ENCODE data around the gene GMCL2.

- TF ChIP-seq, protein P1, sequence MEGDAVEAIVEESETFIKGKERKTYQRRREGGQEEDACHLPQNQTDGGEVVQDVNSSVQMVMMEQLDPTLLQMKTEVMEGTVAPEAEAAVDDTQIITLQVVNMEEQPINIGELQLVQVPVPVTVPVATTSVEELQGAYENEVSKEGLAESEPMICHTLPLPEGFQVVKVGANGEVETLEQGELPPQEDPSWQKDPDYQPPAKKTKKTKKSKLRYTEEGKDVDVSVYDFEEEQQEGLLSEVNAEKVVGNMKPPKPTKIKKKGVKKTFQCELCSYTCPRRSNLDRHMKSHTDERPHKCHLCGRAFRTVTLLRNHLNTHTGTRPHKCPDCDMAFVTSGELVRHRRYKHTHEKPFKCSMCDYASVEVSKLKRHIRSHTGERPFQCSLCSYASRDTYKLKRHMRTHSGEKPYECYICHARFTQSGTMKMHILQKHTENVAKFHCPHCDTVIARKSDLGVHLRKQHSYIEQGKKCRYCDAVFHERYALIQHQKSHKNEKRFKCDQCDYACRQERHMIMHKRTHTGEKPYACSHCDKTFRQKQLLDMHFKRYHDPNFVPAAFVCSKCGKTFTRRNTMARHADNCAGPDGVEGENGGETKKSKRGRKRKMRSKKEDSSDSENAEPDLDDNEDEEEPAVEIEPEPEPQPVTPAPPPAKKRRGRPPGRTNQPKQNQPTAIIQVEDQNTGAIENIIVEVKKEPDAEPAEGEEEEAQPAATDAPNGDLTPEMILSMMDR (IDR thresholded peaks at IDR 0.05): no peak
- no peak for TF ChIP-seq POLR2A (IDR thresholded peaks at IDR 0.05)
- no peak for TF ChIP-seq EP300 (IDR thresholded peaks at IDR 0.05)
Measured at GRCh38 chr5:178142642-178143041, 44.5 kb downstream of the GMCL2 start.

Measured in gastroesophageal sphincter (tissue), 3 donors.